Measurements from ENCODE around the gene DNAJC24. TPM values are rescaled to one million over a fixed set of nuclear protein-coding genes. Genes with fewer than 3 reads are reported as not detected.

DNAJC24 gene
- total RNA-seq, 1 experiment from 2014 or later: 18.3 TPM

DNA sequence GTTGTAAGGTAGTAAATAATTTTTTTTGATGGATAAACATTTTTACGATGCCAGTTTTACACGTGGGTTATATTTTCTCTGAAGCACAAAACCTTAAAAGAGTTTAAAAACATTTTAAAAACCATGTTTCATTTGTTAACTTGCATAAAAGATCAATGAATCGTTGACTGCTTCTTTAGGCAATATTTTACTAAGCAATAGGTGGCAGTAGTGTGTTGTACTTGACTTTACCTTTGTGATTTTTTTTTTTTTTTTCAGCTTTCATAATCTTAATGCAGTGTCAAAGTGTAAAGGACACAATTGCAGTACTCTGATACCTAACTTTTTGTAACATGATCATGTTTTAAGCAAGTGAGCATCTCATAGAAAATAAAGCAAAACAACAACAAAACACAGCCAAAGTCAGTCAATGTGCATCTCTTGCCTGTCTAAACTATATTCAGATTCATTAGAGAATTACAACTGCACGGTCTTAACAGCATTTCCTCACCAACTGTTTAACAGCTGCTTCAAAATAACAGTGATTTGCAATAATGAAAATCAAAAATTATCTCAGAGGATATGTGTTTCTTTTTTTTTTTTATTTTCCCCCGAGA, 27.7 kb downstream of the DNAJC24 start:
- RAD21 ChIA-PET (ENCODE audit: low non-redundant PET in 1 of 2, low total read pairs in 2 of 2, uncharacterized antibody in 2 of 2, unreplicated experiment in 2 of 2): interaction anchor here (0.6 to 1.2 kb wide), 2 partner anchors 561 to 655 kb away, joined by 3 read pairs; no protein-coding TSS in a partner anchor
- Histone ChIP-seq H3K4me1 (ENCODE audit: control insufficient read depth in 1 of 2, insufficient read depth in 2 of 2, low read length in 2 of 2) (no peaks in the 10 kb centered on the region), H2AFZ (ENCODE audit: low read depth, low read length, poor library complexity, severe bottlenecking) (no peak overlapping the region), H3K9ac (ENCODE audit: low read length) (no peak overlapping the region), H3K27me3 (ENCODE audit: insufficient read depth, low read length) (no peaks in the 10 kb centered on the region), H3K27ac (ENCODE audit: low read depth, low read length) (no peak overlapping the region), H3K4me2 (ENCODE audit: low read length) (no peak overlapping the region), H3K9me2 (ENCODE audit: insufficient read depth) (no peaks in the 10 kb centered on the region), H3K4me3 (replicated peaks in 1 of 2; ENCODE audit: low read depth in 1 of 2, low read length in 2 of 2) (no peak overlapping the region), H3K79me2 (ENCODE audit: insufficient read depth, low read length) (0 out of 2 replicates have a peak, but pooled peaks cover under 1% of the 10 kb centered on the region), H3K36me3 (ENCODE audit: control insufficient read depth in 1 of 2, insufficient read depth in 2 of 2, low read length in 2 of 2) (no peaks in the 10 kb centered on the region), H4K20me1 (ENCODE audit: insufficient read depth) (0 out of 2 replicates have a peak, but pooled peaks cover 8% of the 10 kb centered on the region), H3K9me3 (ENCODE audit: control insufficient read depth in 1 of 2, insufficient read depth in 1 of 2, low read depth in 1 of 2, low read length in 2 of 2) (no peaks in the 10 kb centered on the region; a peak in 1 of 4 replicates)
- ATAC-seq (no peak), DNase-seq (ENCODE audit: low read depth, low spot score) (no peak)
- intact Hi-C loops (cut with micrococcal nuclease): loop anchor here (1.0 to 10.0 kb wide), 6 partner anchors 245 to 775 kb away; no protein-coding TSS in a partner anchor
- CTCF ChIA-PET: interaction anchor here (0.8 to 2.3 kb wide), 3 partner anchors 472 to 908 kb away, joined by 3 to 8 read pairs (median 8); no protein-coding TSS in a partner anchor
- no peak for TF ChIP-seq EGR1 (IDR thresholded peaks at IDR 0.05; ENCODE audit: low read depth)
- TF ChIP-seq RAD21 (IDR thresholded peaks at IDR 0.05; ENCODE audit: low read depth): peak; percentile 59
- no peak for TF ChIP-seq ZNF274 (IDR thresholded peaks at IDR 0.05; ENCODE audit: low read depth, low read length)
- no peak for TF ChIP-seq SRF (IDR thresholded peaks at IDR 0.05; ENCODE audit: low read depth)
- peak; percentile 37 to 72 (median 51); a peak in 4 of 6 replicates for TF ChIP-seq CTCF (IDR thresholded peaks at IDR 0.05 in 2 of 3, conservative IDR thresholded peaks at IDR 0.05 in 1 of 3; ENCODE audit: borderline replicate concordance in 1 of 3, insufficient read depth in 1 of 3, low read depth in 2 of 3, low read length in 2 of 3)
- no TSS peak for BruUV-seq (replicated peaks)
- POLR2A ChIA-PET: no interaction called here

DNA sequence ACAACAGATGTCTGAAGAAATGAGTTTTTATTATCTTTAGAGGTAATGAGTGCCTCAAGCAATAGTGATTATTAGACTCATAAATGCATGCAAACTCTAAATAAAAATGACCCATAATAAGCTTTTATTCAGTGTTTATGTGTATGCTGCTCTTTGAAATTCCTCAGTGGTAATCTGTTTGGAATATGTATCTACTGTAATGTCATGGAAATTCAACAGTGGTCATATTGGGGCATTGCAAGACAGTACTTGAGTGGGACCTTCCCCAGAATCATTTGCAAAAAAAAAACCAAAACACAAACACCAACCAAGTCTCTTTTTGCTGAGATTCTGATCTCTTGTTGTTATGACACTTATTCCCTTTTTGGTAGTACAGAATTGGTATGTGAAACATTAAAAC, 35.0 kb downstream of the DNAJC24 start:
- no peaks in the 10 kb centered on the region for H3K4me1 ChIP-seq (ENCODE audit: control insufficient read depth in 1 of 2, insufficient read depth in 2 of 2, low read length in 2 of 2)
- H3K9ac ChIP-seq (ENCODE audit: low read length): no peak overlapping the region
- ChIA-PET CTCF (interaction anchor here (1.5 kb wide), 1 partner anchor 554 kb away, joined by 3 read pairs; no protein-coding TSS in a partner anchor), POLR2A (no interaction called here), RAD21 (ENCODE audit: low non-redundant PET in 1 of 2, low total read pairs in 2 of 2, uncharacterized antibody in 2 of 2, unreplicated experiment in 2 of 2) (no interaction called here)
- H3K4me3 ChIP-seq (replicated peaks in 1 of 2; ENCODE audit: low read depth in 1 of 2, low read length in 2 of 2): no peak overlapping the region
- no peak overlapping the region for H2AFZ ChIP-seq (ENCODE audit: low read depth, low read length, poor library complexity, severe bottlenecking)
- H3K27me3 ChIP-seq (ENCODE audit: insufficient read depth, low read length): no peaks in the 10 kb centered on the region
- no TSS peak for BruUV-seq (replicated peaks)
- H3K79me2 ChIP-seq (ENCODE audit: insufficient read depth, low read length): 0 out of 2 replicates have a peak, but pooled peaks cover 8% of the 10 kb centered on the region
- H3K27ac ChIP-seq (ENCODE audit: low read depth, low read length): no peak overlapping the region
- no peaks in the 10 kb centered on the region for H4K20me1 ChIP-seq (ENCODE audit: insufficient read depth)
- H3K9me3 ChIP-seq (ENCODE audit: control insufficient read depth in 1 of 2, insufficient read depth in 1 of 2, low read depth in 1 of 2, low read length in 2 of 2): no peaks in the 10 kb centered on the region
- H3K9me2 ChIP-seq (ENCODE audit: insufficient read depth): no peaks in the 10 kb centered on the region
- intact Hi-C loops (cut with micrococcal nuclease): no loop called here
- ATAC-seq: no peak
- no peak overlapping the region for H3K4me2 ChIP-seq (ENCODE audit: low read length)
- no peaks in the 10 kb centered on the region for H3K36me3 ChIP-seq (ENCODE audit: control insufficient read depth in 1 of 2, insufficient read depth in 2 of 2, low read length in 2 of 2)
- no peak for DNase-seq (ENCODE audit: low read depth, low spot score)
- TF ChIP-seq TCF7L2 (IDR thresholded peaks at IDR 0.05; ENCODE audit: borderline replicate concordance, extremely low read depth, insufficient read depth, insufficient read length) (no peak), YY1 (IDR thresholded peaks at IDR 0.05; ENCODE audit: extremely low read depth, insufficient replicate concordance, low read depth, low read length) (no peak), FOSL1 (IDR thresholded peaks at IDR 0.05; ENCODE audit: low read depth) (no peak), JUND (IDR thresholded peaks at IDR 0.05) (no peak), SP1 (IDR thresholded peaks at IDR 0.05; ENCODE audit: low read depth) (no peak), REST (IDR thresholded peaks at IDR 0.05; ENCODE audit: low read depth) (no peak)
